Adrenal gland (tissue), 5 donors: ENCODE data around the gene RTF1.

Source experiments
- CTCF ChIP-seq, 6 experiments: fragments of 450-650 bp in 4 of 6; fragments of 200-600 bp in 2 of 6; sonication (generic) in 1 of 6; IDR thresholded peaks; 1 replicate in 5 of 6; 2 replicates in 1 of 6; pipeline versions ENCODE4 v1.5.1 to v1.8.0; 2016 to 2021; ENCODE audit warnings: antibody characterized with exemption in 6 of 6, mild to moderate bottlenecking in 2 of 6, moderate library complexity in 1 of 6
- POLR2A ChIP-seq, 2 donors: fragments of 450-650 bp; IDR thresholded peaks; one replicate each; pipeline ENCODE4 v1.6.1; 2017; ENCODE audit warnings: antibody characterized with exemption in 2 of 2, mild to moderate bottlenecking in 2 of 2, moderate library complexity in 1 of 2
- donor health status: DM: no; HTN: no; CAD: no.

- no peak for TF ChIP-seq CTCF (IDR thresholded peaks at IDR 0.05)
- TF ChIP-seq POLR2A (IDR thresholded peaks at IDR 0.05): no peak
Measured at GRCh38 chr15:41510728-41511127, 93.8 kb downstream of the RTF1 start.
